22Rv1 (cell line): Measurements from ENCODE around the gene ECT2L.

Experiments used
- H3K27ac ChIP-seq: fragments of 450-650 bp; 2 replicates; pipeline ENCODE4 v1.5.1; 2017
- CTCF ChIP-seq: fragments of 450-650 bp; IDR thresholded peaks from 2 replicates; pipeline ENCODE4 v1.5.1; 2017; ENCODE audit warnings: mild to moderate bottlenecking
- ZFX ChIP-seq: fragments of 450-650 bp; IDR thresholded peaks from 2 replicates; pipeline ENCODE4 v1.6.1; 2017; ENCODE audit warnings: antibody characterized with exemption, borderline replicate concordance

The ECT2L gene

GRCh38 chr6:138863321-138863720, 67.4 kb downstream of the ECT2L start:
- TF ChIP-seq ZFX (no peak), CTCF (no peak)
- no peak overlapping the region for H3K27ac ChIP-seq

DNA sequence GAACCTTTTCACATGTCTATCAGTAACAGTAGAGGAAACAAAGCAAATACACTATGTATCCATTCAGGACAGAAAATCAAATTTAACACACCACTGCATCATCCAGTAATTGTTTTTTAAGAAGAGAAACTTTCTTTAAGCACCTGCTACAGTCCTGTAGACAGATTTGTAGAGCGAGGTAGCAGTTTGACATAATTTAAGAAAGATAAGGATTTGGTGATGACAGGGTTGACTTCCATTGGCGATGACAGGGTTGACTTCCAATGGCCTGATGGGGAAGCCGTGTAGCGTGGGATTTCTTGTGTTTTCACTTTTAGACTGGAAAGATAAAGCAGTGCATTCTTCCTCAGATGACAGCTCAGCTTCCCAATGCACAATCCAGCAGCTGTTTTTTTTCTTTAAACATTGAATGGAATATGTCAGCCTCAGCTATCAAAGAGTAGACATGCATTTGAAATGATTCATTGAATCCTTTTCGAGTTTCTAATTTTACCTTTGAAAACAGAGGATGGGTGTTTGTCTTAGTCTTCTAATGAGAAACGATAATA, 68.5 kb downstream of the ECT2L start:
- H3K27ac ChIP-seq = no peak overlapping the region
- TF ChIP-seq CTCF (no peak), ZFX (no peak)

- TF ChIP-seq ZFX = no peak
- no peak for TF ChIP-seq CTCF
- H3K27ac ChIP-seq = no peak overlapping the region
Measured at GRCh38 chr6:138865480-138866109, 69.7 kb downstream of the ECT2L start.

DNA sequence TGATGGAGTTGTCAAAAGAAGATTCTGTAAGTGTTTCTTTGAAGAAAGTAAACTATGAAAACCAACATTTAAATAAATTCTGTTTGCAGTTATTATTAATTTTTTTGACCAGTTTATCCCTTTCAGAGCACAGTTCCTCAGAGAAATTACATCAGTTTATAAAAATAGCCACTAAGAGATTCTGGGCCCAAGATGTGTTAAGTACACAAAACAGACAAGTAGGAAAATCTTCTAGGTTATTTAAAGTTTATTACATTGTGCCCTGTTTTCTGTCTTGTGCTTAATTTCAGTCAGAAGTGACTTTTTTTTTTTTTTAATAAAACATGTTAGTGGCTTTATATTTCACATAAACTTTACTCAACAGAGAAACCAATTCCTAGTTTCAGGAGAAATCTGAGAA, 72.3 kb downstream of the ECT2L start:
- no peak overlapping the region for H3K27ac ChIP-seq
- no peak for TF ChIP-seq ZFX
- TF ChIP-seq CTCF = no peak

- TF ChIP-seq ZFX (no peak), CTCF (no peak)
- H3K27ac ChIP-seq = no peak overlapping the region
Measured at GRCh38 chr6:138869398-138869797, 73.5 kb downstream of the ECT2L start.

GRCh38 chr6:138873191-138873590, 77.3 kb downstream of the ECT2L start:
- TF ChIP-seq CTCF (no peak), ZFX (no peak)
- no peak overlapping the region for H3K27ac ChIP-seq

GRCh38 chr6:138882369-138883017, 86.6 kb downstream of the ECT2L start:
- no peak overlapping the region for H3K27ac ChIP-seq
- TF ChIP-seq ZFX (no peak), CTCF (no peak)
